HG03135 (cell line): Measurements from ENCODE around the gene CFHR3.
"Not testable (repeated sequence)": the region's sequence is repeated elsewhere in the genome, so short reads cannot be mapped to it uniquely, and the experiment has no call there.

Experiments
- ATAC-seq: cut with Tn5 transposase; IDR thresholded peaks from one replicate; pipeline ENCODE4 v1.9.1; 2021; ENCODE audit warnings: mild to moderate bottlenecking, moderate library complexity; ENCODE audit not compliant: unreplicated experiment

Gene CFHR3

GRCh38 chr1:196774603-196775002 is at the start of gene CFHR3:
TSS of gene CFHR3 (plus strand) at chr1:196774840. CDS start at chr1:196774887, 47 bp downstream.
- peak; percentile 84 for ATAC-seq

- no peak for ATAC-seq
These were observed 42.1 kb upstream of the CFHR3 start for GRCh38 chr1:196732526-196732925.

- ATAC-seq: no peak
These were observed 41.3 kb upstream of the CFHR3 start for GRCh38 chr1:196733091-196733970.

- ATAC-seq: no peak
These were observed 40.6 kb upstream of the CFHR3 start for GRCh38 chr1:196734006-196734405.

GRCh38 chr1:196734460-196734859 is 40.2 kb upstream of the CFHR3 start:
- ATAC-seq: no peak

GRCh38 chr1:196738730-196739129 is 35.9 kb upstream of the CFHR3 start:
- no peak for ATAC-seq

- ATAC-seq: not testable (repeated sequence)
These were observed 31.4 kb upstream of the CFHR3 start for GRCh38 chr1:196743244-196743643.

- ATAC-seq: peak; percentile 77
These were observed 9.5 kb upstream of the CFHR3 start for GRCh38 chr1:196765019-196765740.

- not testable (repeated sequence) for ATAC-seq
These were observed 4.8 kb upstream of the CFHR3 start for GRCh38 chr1:196769823-196770222.

GRCh38 chr1:196773713-196774112 is 927 bp upstream of the CFHR3 start:
- ATAC-seq: no peak

- ATAC-seq: no peak
These were observed 465 bp upstream of the CFHR3 start for GRCh38 chr1:196774175-196774574.

GRCh38 chr1:196777603-196778002 is 3.0 kb downstream of the CFHR3 start:
- no peak for ATAC-seq

- no peak for ATAC-seq
These were observed 4.5 kb downstream of the CFHR3 start for GRCh38 chr1:196779093-196779492.

GRCh38 chr1:196791252-196791651 is 16.6 kb downstream of the CFHR3 start:
- ATAC-seq: not testable (repeated sequence)

GRCh38 chr1:196794103-196794502 is 19.5 kb downstream of the CFHR3 start:
- ATAC-seq: not testable (repeated sequence)

GRCh38 chr1:196797891-196798290 is 23.3 kb downstream of the CFHR3 start:
- ATAC-seq: no peak

GRCh38 chr1:196801920-196802319 is 27.3 kb downstream of the CFHR3 start:
- not testable (repeated sequence) for ATAC-seq

- ATAC-seq: no peak
These were observed 34.0 kb downstream of the CFHR3 start for GRCh38 chr1:196808529-196809235.

- not testable (repeated sequence) for ATAC-seq
These were observed 42.8 kb downstream of the CFHR3 start for GRCh38 chr1:196817442-196817841.

GRCh38 chr1:196819531-196819930 is 44.9 kb downstream of the CFHR3 start, which contains the start of gene CFHR1:
TSS of gene CFHR1 (plus strand) at chr1:196819731. CDS start at chr1:196819845, 114 bp downstream.
- ATAC-seq: not testable (repeated sequence)

GRCh38 chr1:196827860-196828259 is 53.2 kb downstream of the CFHR3 start:
- peak; percentile 97 for ATAC-seq
